PFSK-1 (cell line): ENCODE measurements around the gene FABP1.

ENCODE experiments used
- FOXP2 ChIP-seq: optimal IDR thresholded peaks from 2 replicates; pipeline ENCODE3; 2011; ENCODE audit warnings: borderline replicate concordance, control low read depth, inconsistent platforms; ENCODE audit not compliant: insufficient read depth; ENCODE audit errors: extremely low read length, extremely low read depth
- POLR2AphosphoS5 ChIP-seq: IDR thresholded peaks from 2 replicates; pipeline ENCODE4 v1.6.1; 2012; ENCODE audit warnings: low read depth, mild to moderate bottlenecking, control low read depth, low read length, moderate library complexity
- SIN3A ChIP-seq: IDR thresholded peaks from 2 replicates; pipeline ENCODE4 v1.6.1; 2012; ENCODE audit warnings: mild to moderate bottlenecking, low read length, moderate library complexity, borderline replicate concordance; ENCODE audit not compliant: insufficient read depth
- TAF1 ChIP-seq: IDR thresholded peaks from 2 replicates; pipeline ENCODE4 v1.6.1; 2012; ENCODE audit warnings: low read length, control low read depth, borderline replicate concordance; ENCODE audit not compliant: insufficient read depth
- TF ChIP-seq, protein P1 (sequence below), 2 experiments: IDR thresholded peaks; 2 replicates each; pipeline versions ENCODE4 v1.6.1 to v1.8.0; 2011 to 2012; ENCODE audit warnings: low read depth in 2 of 2, low read length in 2 of 2, control low read depth in 1 of 2, inconsistent platforms in 1 of 2, mild to moderate bottlenecking in 1 of 2, moderate library complexity in 1 of 2; ENCODE audit not compliant: insufficient read depth in 1 of 2

Gene FABP1

GRCh38 chr2:88087073-88087472, 40.8 kb downstream of the FABP1 start:
- TF ChIP-seq SIN3A (no peak), TAF1 (no peak), POLR2AphosphoS5 (no peak), FOXP2 (no peak)
- TF ChIP-seq, protein P1, sequence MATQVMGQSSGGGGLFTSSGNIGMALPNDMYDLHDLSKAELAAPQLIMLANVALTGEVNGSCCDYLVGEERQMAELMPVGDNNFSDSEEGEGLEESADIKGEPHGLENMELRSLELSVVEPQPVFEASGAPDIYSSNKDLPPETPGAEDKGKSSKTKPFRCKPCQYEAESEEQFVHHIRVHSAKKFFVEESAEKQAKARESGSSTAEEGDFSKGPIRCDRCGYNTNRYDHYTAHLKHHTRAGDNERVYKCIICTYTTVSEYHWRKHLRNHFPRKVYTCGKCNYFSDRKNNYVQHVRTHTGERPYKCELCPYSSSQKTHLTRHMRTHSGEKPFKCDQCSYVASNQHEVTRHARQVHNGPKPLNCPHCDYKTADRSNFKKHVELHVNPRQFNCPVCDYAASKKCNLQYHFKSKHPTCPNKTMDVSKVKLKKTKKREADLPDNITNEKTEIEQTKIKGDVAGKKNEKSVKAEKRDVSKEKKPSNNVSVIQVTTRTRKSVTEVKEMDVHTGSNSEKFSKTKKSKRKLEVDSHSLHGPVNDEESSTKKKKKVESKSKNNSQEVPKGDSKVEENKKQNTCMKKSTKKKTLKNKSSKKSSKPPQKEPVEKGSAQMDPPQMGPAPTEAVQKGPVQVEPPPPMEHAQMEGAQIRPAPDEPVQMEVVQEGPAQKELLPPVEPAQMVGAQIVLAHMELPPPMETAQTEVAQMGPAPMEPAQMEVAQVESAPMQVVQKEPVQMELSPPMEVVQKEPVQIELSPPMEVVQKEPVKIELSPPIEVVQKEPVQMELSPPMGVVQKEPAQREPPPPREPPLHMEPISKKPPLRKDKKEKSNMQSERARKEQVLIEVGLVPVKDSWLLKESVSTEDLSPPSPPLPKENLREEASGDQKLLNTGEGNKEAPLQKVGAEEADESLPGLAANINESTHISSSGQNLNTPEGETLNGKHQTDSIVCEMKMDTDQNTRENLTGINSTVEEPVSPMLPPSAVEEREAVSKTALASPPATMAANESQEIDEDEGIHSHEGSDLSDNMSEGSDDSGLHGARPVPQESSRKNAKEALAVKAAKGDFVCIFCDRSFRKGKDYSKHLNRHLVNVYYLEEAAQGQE (IDR thresholded peaks at IDR 0.05; ENCODE audit: insufficient read depth in 1 of 2, low read depth in 2 of 2, low read length in 2 of 2): no peak

- TF ChIP-seq, protein P1 (IDR thresholded peaks at IDR 0.05; ENCODE audit: insufficient read depth in 1 of 2, low read depth in 2 of 2, low read length in 2 of 2): no peak
- TF ChIP-seq POLR2AphosphoS5: no peak
- TF ChIP-seq TAF1: no peak
- TF ChIP-seq FOXP2: no peak
- no peak for TF ChIP-seq SIN3A
Observed at GRCh38 chr2:88086401-88086800, 41.5 kb downstream of the FABP1 start.

GRCh38 chr2:88085602-88086001, 42.3 kb downstream of the FABP1 start:
- no peak for TF ChIP-seq TAF1
- no peak for TF ChIP-seq POLR2AphosphoS5
- TF ChIP-seq, protein P1 (IDR thresholded peaks at IDR 0.05; ENCODE audit: insufficient read depth in 1 of 2, low read depth in 2 of 2, low read length in 2 of 2): no peak
- TF ChIP-seq FOXP2: no peak
- TF ChIP-seq SIN3A: no peak

GRCh38 chr2:88085099-88085498, 42.8 kb downstream of the FABP1 start:
- TF ChIP-seq, protein P1 (IDR thresholded peaks at IDR 0.05; ENCODE audit: insufficient read depth in 1 of 2, low read depth in 2 of 2, low read length in 2 of 2): no peak
- TF ChIP-seq TAF1 (no peak), FOXP2 (no peak), SIN3A (no peak), POLR2AphosphoS5 (no peak)

DNA sequence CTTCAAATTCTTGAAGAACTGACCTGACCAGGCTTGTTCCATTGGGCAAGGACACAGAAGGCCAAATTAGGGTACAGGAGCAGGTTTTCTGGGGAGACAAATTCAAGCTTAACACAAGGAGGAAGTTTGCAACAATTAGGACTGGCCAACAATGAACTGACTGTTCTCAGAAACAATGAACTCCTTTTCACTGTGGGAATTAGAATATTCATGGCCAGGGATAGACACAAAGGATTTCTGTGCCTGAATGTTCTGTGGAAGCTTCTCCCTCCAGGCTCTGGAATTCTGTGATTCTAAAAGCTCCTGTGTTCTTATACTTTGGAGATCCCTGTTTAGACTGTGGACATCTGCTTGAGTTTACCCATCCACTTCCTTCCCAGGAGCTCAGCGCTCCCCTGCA, 45.1 kb downstream of the FABP1 start:
- TF ChIP-seq TAF1: no peak
- TF ChIP-seq, protein P1 (IDR thresholded peaks at IDR 0.05; ENCODE audit: insufficient read depth in 1 of 2, low read depth in 2 of 2, low read length in 2 of 2): no peak
- TF ChIP-seq FOXP2: no peak
- no peak for TF ChIP-seq SIN3A
- TF ChIP-seq POLR2AphosphoS5: no peak
